ENCODE results near the gene ICAM4.

Gene ICAM4

GRCh38 chr19:10286803-10287737, at the start of gene ICAM4:
ICAM4 (plus strand) TSS chr19:10286955; CDS start chr19:10287013, 58 bp downstream.
- TF ChIP-seq, protein P1, sequence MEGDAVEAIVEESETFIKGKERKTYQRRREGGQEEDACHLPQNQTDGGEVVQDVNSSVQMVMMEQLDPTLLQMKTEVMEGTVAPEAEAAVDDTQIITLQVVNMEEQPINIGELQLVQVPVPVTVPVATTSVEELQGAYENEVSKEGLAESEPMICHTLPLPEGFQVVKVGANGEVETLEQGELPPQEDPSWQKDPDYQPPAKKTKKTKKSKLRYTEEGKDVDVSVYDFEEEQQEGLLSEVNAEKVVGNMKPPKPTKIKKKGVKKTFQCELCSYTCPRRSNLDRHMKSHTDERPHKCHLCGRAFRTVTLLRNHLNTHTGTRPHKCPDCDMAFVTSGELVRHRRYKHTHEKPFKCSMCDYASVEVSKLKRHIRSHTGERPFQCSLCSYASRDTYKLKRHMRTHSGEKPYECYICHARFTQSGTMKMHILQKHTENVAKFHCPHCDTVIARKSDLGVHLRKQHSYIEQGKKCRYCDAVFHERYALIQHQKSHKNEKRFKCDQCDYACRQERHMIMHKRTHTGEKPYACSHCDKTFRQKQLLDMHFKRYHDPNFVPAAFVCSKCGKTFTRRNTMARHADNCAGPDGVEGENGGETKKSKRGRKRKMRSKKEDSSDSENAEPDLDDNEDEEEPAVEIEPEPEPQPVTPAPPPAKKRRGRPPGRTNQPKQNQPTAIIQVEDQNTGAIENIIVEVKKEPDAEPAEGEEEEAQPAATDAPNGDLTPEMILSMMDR (IDR thresholded peaks at IDR 0.05): no peak

GRCh38 chr19:10237702-10238101, 49.1 kb upstream of the ICAM4 start:
- TF ChIP-seq, protein P1 (IDR thresholded peaks at IDR 0.05): no peak

- TF ChIP-seq, protein P1 (IDR thresholded peaks at IDR 0.05): no peak
These were observed 48.5 kb upstream of the ICAM4 start for GRCh38 chr19:10238172-10238783.

DNA sequence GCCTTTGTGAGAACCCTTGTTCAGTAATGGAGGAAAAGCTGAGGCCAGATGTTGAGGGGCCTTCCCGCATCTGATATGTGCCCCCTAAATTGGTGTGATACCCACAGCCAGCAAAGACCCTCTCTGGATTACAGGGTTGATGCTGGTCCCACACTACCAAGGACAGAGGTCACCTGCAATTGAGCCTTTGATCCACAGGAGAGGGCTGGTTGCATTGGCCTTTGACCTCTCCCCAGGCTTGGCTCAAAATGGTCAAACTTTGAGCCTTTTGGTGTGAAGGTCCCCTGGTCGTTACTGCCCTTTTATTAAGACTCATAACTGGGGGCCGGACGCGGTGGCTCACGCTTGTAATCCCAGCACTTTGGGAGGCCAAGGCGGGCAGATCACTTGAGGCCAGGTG, 43.1 kb upstream of the ICAM4 start:
- TF ChIP-seq, protein P1 (IDR thresholded peaks at IDR 0.05): no peak

DNA sequence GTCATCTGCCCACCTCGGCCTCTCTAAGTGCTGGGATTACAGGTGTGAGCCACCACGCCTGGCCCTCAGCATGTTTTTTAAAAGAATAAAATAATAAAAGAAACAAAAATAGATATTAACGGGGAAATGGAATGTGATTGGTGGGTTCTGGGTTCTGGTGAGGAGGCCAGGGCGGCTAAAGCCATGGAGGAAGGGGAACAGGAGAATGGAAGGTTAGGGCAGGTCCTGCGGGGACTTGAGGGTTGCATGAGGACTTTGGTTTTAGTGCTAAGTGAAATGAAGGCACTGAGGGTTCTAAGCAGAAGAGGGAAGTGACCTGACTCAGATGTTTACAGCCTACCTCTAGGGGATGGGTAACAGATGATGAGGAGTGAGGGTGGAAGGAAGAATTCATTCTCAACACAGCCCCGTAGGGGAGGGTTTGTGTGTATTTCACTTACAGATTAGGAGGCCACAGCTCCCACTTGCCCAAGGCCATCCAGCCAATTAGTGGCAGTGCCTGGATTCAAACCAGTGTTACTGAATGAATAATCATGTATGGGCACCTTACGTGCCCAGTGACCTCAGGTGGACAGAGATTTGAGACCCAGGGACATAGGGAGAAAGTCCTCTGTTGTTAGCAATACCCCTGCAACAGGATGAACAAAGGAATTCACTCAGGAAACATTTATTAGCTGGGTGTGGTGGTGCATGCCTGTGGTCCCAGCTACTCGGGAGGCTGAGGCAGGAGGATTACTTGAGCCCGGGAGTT, 41.4 kb upstream of the ICAM4 start:
- TF ChIP-seq, protein P1 (IDR thresholded peaks at IDR 0.05): no peak

DNA sequence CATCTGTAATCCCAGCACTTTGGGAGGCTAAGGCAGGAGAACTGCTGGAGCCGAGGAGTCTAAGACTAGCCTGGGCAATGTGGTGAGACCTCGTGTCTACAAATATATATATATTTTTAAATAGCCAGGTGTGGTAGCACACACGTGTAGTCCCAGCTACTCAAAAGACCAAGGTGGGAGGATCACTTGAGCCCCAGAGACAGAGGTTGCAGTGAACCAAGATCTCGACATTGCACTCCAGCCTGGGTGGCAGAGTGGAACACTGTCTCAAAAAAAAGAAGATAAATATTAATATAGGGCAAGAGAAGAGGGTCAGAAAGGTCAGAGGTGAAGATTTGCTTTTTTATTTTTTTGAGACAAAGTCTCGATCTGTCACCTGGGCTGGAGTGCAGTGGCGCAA, 40.2 kb upstream of the ICAM4 start:
- TF ChIP-seq, protein P1 (IDR thresholded peaks at IDR 0.05): no peak
